Cardiac fibroblast (primary cell): Measurements from ENCODE around the gene CCNA2.

ENCODE experiments used
- DNase-seq, 2 donors: peaks; one replicate each; pipeline versions ENCODE4 v3.0.0 to v3.0.0-alpha.2; 2010; ENCODE audit warnings: low read depth in 2 of 2
- H3K4me3 ChIP-seq, 2 donors: replicated peaks in 1 of 2; 1 replicate in 1 of 2; 2 replicates in 1 of 2; pipeline ENCODE4 v1.5.1; 2011; ENCODE audit warnings: low read depth in 2 of 2, low read length in 2 of 2, mild to moderate bottlenecking in 2 of 2, moderate library complexity in 1 of 2
- TF ChIP-seq, protein P1 (sequence below): IDR thresholded peaks from one replicate; pipeline ENCODE4 v1.5.1; 2011; ENCODE audit warnings: low read depth, mild to moderate bottlenecking, low read length, inconsistent platforms

The CCNA2 gene

DNA sequence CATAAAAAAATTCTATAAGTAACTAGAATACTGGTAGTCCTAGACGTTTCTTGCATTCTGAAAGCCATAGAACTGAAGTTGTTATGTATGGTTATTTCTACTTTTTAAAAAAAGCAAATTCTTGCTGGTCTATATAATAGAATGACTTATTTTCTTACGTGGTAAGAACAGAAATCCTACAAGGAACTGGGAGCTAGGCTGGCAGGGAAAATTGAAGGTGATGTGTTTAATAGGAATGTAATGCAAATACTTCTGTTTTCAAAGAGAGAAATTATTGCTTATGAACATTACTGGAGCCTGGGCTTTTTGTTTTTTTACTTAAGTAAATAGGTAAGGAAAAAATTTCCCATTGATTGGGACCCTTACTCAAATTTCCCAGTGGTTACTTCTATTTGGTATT is 8.9 kb downstream of the CCNA2 start:
- TF ChIP-seq, protein P1, sequence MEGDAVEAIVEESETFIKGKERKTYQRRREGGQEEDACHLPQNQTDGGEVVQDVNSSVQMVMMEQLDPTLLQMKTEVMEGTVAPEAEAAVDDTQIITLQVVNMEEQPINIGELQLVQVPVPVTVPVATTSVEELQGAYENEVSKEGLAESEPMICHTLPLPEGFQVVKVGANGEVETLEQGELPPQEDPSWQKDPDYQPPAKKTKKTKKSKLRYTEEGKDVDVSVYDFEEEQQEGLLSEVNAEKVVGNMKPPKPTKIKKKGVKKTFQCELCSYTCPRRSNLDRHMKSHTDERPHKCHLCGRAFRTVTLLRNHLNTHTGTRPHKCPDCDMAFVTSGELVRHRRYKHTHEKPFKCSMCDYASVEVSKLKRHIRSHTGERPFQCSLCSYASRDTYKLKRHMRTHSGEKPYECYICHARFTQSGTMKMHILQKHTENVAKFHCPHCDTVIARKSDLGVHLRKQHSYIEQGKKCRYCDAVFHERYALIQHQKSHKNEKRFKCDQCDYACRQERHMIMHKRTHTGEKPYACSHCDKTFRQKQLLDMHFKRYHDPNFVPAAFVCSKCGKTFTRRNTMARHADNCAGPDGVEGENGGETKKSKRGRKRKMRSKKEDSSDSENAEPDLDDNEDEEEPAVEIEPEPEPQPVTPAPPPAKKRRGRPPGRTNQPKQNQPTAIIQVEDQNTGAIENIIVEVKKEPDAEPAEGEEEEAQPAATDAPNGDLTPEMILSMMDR = no peak
- H3K4me3 ChIP-seq = no peak overlapping the region
- no peak for DNase-seq

DNA sequence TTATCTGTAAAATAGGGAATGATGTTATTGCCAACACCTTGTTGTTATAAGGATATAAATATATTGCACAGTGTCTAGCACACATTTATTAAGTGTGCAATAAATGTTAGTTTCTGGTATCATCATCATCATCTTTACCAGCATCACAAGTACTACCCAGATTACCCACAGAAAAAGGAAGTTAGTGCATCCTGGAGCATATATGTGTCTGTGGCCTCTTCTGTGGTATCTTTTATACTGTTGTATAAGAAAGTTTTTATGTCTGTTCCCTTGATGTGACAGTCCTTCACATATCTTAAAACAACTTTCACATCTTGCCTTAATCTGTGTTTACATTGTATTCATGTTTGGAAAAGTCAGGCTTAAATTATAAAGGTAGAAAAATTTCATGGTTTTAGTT is 12.6 kb downstream of the CCNA2 start:
- DNase-seq = no peak
- TF ChIP-seq, protein P1 = no peak
- no peak overlapping the region for H3K4me3 ChIP-seq

DNA sequence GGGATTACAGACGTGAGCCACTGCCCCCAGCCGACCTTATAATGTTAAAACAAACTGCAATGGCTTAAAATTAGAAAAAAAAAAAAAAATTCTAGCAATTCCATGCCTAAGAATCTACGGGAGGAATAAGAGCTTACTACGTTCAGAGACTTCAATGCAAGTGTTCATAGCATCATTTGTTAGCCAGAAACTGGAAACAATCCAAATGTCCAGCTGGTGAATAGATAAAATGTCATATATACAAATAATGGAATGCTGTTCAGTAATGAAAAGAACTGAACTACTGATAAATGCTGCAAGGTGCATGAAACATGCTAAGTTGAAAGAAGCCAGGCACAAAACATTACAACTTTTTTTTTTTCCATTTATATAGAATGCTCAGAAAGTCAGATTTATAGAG is 17.3 kb downstream of the CCNA2 start:
- DNase-seq = peak in 1 of 2 donors; percentile 22
- TF ChIP-seq, protein P1 = no peak
- no peak overlapping the region for H3K4me3 ChIP-seq

DNA sequence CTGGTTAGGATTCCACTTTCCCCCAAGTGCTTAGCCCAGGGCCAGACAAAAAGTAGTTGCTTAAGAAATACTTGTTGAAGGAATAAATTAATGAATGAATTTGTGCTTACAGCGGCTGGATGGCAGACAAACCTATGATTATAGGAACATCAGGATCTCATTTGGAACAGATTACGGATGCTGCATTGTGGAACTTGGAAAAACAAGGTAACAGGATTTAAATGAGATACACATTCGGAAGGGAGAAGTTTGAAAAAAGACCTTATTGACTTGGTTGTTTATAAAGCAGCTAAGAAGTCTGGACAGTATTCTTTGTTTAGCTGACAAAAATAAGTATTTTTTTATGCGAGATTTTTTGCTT is 22.0 kb downstream of the CCNA2 start:
- peak overlapping the region; percentile 91 to 94 for H3K4me3 ChIP-seq
- TF ChIP-seq, protein P1 = no peak
- DNase-seq = no peak

DNA sequence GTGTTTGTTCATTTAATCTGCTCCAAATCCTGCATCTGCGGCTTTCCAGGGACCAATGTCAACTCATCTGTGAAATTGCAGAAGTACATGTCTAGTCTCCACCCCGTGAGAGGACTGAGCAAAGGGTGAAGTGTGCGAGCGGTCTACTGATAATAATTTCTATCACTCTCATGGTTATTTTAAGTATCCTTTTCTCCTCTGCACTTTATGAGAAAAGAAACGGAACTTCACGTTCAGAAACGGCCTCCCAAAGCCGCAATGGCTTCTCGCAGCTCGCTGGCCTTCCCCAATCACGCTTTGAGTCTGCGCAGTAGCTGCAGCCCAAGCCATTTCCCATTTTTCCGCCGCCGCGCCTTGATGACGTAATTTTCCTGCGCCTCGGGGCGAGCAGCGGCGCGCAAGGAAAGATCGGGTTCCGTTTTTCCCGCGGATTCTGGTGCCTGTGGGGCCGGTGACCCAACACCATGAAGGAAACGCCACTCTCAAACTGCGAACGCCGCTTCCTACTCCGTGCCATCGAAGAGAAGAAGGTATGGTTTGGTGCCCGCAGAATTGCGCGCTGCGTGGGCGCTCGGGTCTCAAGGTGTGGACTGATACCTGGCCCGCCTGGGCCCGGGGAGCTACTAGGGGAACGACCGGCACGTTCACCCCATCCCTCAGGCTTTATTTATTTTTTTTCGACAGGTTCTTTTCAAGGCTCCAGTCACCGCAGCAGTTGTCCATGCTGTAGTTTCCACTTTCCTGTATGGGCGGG is 22.5 kb downstream of the CCNA2 start, which contains the start of gene EXOSC9:
TSS of gene EXOSC9 (plus strand) at position 363 of the 754 bp plus-strand sequence. CDS start at position 465, 102 bp downstream.
- DNase-seq = peak; percentile 97
- TF ChIP-seq, protein P1 = no peak
- peak within 1 kb of the TSS; percentile 91 to 94 for H3K4me3 ChIP-seq

DNA sequence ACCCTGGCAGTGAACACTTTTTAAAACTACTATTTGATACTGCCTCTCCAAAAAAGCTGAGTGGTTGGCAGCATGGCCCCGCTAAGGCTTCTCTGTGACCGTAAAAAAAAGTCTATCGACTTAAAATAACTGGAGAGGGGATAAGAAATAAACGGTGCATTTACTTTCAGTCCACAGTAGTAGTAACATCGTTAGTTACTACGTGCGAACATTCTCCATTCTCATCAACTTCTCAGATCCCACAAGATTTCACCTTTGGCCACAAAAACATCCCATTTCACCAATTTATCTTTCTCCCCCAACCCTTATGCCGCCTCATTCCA is 23.1 kb downstream of the CCNA2 start:
- no peak for DNase-seq
- peak overlapping the region; percentile 91 to 94 for H3K4me3 ChIP-seq
- TF ChIP-seq, protein P1 = no peak
